Stimulated activated naive CD4-positive, alpha-beta T cell (primary cell): Measurements from ENCODE around the gene ADAM19.

Experiments
- DNase-seq, 6 experiments: peaks; one replicate each; lab custom pipeline; 2025; lab: John Stamatoyannopoulos, UW

ADAM19 gene

DNA sequence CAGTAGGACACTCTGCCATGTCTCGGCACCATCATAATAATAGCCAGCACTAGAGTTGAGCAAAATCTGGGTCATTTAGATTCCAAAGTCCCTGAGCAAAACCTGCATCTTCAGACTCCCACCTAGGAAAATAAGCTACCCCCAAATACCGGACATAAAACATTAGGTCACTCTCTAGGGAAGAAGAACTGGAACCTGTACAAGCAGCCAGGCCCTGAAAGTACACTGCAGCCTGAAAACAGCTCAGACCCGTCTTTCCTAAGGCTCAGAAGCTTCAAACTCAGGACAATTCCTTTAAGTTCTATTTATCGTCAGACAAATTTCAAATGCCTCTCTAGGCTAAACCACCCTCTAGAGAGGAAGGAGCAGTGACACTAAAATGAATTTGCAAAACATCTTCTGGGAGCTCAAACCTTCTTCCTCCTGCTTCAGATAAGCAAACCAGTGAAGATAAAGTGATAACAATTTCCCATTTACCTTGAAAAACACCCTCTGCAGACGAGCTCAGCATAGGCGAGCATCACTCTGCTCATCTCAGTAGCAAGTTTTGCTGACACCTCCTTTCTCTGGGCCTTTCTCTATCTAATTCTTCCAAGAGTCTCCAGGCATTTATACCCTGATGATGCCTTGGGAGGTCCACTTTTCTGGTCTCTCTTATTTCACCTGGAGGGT lies 34.0 kb downstream of the ADAM19 start:
- DNase-seq: no peak

DNA sequence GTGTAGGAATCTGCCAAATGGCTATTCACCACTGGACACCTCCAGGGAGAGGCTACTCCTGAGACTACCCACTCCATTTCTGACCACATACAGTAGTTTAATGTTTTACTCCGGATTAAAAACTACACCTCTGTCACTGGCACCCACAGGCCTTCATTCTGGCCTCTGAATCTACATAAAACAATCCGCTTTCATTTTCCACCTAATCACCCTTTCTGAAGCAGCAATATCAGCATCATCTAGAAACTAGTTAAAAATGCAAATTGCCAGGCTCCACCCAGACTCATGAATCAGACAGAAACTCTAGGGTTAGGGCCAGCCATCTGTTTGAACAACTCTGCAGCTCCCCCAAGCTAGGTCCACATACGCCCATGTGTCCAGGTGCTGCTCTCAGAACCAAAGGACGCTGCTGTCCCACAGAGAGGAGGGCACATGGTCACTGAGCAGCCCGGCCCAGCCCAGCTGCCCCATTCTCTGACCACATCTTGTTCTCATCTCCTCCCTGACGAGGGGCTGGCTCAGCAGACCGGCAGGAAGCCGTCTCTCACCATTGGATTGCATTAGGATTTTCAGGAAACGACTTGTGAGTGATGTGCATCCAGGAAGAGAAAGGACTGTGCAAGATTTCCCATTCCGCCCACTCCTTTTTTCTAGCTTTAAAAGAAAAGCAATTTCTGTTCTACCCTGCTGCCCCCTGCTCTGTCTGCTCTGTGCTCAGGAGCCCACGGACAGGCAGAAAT lies 34.7 kb downstream of the ADAM19 start:
- DNase-seq: no peak

DNA sequence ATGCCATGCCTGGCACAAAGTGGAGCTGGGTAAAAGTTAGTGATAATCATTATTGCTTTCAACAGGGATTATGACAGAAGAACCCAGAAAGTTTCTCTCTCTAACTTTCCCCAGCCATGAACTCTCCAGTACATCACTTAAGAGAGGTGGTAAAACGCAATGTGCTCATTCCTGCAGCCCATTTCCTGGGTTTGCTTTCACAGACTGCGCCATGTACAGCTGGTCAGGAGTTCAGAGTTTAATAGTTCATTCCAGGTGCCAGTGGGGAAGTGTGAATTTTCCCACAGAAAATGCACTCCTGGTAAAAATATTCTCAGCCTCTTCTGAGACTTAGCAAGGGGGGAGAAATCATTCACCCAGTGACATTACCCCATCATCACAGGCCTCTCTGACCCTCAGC lies 35.5 kb downstream of the ADAM19 start:
- no peak for DNase-seq

DNA sequence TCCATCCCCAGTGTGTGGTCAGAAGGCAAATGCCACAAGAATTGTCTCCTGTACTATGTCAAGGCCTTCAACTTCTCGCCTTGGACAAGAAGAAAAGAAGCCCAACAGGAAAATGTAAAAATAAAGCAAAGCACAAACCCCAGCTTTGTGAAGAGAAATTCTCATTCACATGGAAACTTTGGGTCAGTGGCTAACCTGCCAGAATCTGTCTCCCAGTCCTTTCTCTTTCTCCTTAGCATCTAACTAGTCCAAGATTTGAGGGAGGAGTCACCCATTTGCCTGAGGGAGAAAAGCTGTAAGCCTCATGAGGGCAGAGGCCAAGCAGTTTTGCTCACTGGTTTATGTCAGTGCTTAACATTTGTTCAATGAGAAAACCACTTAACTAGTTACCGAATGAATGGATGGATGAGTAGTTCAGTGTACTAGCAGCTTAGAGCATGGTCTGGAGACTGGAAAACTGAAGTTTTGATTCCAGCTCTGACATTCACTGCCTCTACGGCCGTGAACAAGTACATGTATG lies 36.0 kb downstream of the ADAM19 start:
- no peak for DNase-seq

DNA sequence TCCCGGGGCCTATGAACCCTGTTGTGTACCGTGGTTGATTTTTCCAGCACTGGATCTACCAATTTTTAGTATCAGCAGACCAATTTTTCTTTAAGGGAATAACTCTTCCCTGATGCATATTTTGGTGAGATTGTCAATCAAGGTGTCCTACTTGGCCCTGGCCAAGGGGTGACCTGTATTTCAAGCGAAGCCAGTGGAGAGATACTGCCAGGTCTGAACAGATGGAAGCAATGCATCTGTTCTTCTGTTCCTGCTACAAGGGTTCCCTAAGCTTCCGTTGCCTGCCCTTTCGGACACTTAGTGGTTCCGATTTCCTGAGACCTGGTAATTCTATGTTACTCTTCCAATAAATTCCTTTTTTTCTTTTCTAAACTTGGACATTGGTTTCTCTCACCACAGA lies 37.3 kb downstream of the ADAM19 start:
- no peak for DNase-seq

DNA sequence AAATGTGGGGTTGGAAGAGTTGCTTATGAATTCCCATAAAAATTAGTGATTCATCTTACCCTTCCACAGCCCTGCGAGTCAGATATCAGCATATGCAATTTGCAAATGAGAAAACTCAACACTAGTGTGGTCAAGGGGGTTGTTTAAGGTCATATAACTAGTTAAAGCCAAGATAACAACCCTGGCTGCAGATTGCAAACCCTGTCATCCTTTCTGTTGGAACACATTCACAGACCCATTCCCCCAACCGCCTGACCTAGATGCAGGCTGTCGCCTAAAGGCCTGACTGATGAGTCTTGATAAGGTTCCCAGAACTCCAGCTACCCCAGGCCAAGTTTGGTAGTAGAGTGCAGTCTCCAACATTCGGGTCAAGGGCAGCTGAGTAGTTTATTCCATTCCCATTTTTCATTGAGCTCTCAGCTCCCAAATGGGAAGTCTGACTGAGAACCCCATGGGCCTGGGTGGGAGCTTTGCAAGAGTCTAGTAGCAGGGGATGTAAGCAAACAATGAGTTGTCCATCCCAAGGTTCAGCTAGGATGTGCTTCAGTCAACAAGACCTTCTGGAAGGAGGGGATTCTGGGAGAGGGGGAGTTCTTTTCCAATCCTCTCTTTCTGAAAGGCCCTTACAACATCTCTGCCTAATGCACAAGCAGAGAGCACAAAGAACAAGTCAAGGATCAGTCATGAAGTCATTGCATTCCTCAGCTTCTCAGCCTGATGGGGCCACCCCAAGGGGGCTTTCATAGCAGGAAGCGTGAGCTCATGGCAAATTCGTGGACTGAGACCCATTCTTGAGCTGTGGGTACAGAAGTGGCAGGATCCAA lies 40.3 kb downstream of the ADAM19 start:
- DNase-seq: no peak

DNA sequence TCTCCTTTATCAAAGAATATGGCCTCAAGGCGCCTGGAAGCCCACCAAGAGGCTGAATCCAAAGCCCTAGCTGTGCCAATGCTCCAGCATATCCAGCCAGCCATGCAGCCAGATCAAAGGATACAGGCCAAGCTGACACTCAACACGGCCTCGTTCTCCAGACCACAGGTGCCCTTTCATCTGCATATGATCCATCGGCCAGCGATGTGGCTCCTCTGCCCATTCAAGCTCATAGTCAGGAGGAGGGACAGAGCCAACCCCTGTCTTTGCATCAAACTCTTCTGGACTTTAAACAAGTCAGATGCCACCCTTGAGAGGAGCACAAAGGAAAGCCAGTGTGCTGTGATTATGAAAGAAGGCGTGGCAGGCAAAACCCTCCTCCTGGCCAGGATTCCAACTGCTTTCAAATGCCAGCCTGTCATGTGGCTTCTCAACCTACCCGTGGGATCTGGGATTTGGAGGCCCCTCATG lies 42.5 kb downstream of the ADAM19 start:
- DNase-seq: no peak

DNA sequence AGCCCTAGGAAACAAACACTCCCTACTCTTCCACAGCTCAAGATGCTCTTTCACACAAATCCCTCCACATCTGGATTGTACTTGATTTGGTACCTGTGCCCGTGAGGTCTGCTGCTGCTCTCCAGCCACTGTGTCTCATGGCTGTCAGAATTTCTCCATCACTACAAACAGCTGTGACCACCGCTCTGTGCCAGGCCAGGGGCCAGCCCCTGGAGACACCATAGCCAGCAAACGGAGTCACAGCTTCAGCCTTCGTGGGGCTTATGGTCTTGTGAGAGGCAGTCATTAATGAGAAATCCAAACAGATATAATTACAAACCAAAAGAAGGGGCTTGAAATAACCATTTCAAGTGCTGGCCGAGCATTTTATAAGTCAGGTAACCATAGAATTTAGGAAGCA lies 43.6 kb downstream of the ADAM19 start:
- DNase-seq: no peak

DNA sequence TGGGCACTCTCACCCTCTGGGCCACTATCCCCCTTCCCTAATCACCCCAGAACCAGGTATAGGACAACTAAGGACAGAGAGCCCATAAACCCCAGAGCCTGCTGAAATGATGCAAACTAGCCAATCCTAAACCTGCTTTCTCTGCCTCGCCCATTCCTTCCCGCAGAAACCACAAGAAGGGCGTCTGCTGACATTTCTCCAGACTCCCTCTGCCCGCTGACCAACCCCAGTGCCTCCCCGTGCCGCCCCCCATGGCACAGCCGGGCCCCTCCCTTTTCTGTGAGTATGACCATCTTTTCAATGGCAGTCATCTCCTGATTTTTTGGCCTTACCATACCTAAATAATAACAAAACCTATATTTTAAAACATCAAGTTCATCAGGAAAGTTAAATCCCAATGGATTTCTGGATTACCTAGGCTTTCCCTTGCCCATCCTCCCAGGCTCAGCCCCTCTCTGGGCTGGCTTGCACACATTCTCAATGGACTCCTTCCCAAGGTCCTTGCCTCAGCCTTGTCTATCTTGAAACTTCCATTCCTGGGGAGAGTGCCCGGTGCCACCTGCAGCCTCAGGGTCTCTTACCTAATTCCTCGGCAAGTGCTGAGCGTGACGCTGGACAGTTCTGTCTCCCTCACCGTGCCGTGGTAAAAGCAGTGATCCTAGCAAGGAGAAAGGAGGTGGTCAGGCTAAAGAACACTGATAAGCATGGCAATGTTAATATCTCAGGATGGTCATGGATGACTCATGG lies 45.2 kb downstream of the ADAM19 start:
- DNase-seq: no peak

DNA sequence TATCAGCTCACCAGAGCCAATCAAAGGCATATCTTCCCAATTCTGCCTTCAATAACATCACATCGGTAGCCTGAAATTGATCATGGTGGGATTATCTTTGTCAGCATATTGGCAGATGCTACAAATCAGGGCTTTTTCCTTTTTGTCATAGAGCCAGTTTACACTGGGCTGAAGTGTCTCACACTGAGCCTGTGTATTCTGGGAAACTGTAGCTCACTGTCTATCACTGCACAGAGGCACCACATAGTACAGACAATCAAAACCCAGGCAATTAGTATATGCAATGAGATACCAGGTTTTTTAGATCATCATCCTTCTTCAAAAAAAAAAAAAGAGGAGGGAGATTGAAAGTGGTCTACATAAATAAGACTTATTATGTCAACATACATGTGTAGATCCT lies 46.6 kb downstream of the ADAM19 start:
- DNase-seq: no peak

DNA sequence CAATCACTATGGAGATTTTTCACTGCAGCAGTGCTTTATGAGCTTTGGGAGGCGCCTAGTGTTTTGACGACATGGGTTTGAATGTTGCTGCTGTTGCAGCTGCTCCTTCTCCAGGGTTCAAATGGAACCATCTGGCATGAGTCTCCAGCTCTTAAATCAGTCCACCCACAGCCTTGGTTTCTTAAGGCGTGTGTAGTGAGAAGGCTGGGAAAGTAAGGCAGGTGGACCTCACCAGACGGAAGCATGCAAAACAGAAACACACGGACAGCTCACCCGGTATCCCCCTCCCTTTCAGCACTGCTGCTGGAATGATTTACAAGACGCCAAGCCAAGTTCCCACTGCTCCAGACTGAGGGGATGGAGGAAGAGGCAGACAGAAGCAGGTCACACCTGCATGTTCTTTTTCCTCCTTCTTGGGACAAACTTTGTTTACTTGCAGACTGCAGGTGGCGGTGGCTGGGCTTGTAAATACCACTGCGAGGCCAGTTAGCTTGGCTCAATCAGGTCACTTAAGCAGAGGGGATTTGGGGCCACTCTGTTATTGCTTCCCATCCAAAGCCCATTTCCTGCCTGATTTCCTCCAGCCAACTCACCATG lies 47.4 kb downstream of the ADAM19 start:
- no peak for DNase-seq

DNA sequence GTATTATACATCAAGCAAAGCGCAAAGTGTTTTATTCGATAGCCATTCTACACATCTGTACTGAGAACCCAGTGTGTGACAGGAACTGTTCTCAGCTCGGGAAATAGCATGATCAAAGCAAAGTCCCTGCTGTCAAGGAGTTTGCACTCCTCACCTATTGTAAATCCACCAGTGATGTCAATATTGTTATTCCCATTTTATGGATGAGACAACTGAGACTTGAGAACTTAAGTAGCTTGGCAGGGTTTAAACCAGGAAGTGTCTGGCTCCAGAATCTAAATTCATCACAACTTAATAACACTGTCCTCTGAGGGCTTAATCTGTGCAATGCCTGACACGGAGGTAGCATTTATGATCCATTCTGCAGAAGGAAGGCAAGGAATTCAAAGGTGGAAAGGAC lies 50.7 kb downstream of the ADAM19 start:
- no peak for DNase-seq

DNA sequence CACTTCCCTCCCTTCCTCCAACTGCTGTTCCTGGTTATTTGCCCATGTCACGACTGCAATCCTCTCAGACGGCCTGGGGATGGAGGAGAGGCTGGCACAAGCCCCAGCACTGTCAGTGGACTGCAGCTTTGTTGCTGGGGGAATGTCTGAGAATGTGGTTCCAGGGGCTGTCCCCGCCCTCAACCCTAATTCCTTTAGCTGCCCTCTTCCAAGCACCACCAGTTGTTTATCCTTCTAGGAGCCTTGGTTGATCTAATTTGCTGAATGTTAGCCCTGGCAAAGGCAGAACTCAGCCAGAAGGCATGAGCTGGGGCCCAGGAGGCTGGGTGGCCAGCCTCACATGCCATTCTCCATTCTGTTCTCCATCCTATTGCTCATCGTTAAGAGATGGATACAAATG lies 51.6 kb downstream of the ADAM19 start:
- no peak for DNase-seq

DNA sequence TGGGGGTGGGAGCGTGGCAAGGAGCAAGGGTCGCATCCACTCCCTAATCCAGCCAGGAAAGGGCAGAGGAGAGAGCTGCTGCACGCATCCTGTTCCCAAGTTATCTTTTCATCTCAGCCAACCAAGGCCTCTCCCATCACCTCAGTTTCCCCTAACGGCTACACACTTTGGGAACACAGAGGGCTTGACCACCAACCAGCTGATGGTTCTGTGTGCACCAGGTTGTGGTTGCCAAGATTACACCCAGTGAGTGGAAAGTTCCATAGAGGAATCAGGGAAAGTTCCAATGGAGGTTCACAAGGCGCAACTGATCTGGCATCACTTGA lies 53.9 kb downstream of the ADAM19 start:
- DNase-seq: no peak

DNA sequence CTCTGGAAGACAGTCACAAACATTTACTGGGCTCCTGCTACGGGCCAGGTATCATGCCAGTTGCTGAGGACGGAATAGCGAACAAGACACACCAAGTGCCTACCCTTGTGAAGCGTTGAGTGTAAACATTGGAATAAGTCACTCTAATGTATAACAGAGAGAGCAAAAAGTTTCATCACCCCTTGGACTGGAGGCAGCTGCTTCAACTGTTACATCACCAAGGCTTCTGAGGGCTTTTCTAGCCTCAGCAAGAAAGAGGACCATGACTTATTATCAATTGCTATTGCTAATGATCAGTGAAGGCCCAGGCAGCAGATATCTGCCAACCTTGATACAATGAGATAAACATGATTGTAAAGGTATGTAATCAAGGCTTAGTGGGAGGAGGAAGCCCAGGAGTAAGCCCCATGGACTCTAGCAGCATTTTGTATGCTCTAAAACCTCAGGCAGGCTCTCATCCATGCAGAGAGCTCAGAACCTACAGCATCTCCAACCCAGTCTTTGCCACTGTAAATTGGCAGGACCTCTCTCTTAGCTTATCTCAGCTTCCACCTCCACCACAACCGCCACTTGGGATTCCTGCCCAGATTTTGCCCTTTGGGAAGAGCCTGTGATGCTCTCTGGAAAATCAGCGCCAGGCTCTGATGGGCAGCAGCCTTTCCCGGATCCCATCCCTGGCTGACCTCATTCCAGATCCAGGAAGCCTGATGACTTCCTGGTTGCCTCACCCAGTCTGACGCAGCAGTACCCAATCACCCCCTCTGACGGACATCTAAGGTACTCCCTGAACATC lies 54.5 kb downstream of the ADAM19 start:
- DNase-seq: no peak

DNA sequence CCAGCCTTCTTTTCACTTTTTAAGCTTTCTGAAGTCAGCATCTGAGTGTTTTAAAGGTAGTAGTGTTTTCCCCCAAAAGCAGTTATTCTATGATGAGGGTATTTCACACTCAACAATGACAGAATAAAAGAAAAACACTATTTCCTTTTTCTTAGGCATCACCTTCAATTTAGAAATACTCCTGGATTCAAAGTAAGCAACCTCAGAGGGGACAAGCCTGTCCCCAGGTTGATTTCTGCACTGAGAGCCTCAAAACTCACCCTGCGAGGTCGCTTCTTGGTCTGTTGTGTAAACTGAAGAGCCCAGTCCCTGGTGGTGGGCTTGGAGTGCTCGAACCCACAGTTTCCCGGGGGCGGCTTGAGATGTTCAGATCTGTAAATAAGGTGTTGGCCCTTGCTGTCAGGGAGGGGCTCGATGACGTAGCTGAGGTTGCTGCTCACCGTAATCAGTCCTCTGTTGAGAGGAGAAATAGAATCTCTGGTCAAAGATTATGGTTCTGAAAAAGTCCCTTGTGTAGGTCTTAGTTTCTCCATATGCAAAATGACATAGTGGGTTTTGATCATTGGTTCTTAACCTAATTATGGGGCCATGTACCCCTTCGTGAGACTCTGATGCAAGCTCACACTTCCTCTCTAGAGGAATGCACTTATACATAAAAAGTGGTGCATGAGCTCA lies 55.9 kb downstream of the ADAM19 start:
- DNase-seq: no peak

DNA sequence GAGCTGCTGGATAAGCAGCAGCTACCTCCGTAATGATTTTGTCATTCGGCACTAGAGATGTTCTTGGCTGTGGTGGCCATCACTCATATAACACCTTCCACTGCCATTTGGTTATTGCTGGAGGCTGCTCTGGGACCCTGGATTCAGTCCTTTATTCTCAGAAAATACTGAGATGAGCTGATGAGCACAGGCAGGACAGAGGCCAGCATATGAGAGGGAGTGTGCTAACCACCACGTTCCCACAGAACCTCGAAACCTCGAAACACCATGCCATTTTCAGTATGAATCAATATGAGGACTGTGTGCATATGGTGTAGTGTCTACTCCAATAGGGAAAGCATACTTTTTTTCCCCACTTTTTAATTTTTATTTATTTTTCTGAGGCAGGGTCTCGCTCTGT lies 56.6 kb downstream of the ADAM19 start:
- no peak for DNase-seq

DNA sequence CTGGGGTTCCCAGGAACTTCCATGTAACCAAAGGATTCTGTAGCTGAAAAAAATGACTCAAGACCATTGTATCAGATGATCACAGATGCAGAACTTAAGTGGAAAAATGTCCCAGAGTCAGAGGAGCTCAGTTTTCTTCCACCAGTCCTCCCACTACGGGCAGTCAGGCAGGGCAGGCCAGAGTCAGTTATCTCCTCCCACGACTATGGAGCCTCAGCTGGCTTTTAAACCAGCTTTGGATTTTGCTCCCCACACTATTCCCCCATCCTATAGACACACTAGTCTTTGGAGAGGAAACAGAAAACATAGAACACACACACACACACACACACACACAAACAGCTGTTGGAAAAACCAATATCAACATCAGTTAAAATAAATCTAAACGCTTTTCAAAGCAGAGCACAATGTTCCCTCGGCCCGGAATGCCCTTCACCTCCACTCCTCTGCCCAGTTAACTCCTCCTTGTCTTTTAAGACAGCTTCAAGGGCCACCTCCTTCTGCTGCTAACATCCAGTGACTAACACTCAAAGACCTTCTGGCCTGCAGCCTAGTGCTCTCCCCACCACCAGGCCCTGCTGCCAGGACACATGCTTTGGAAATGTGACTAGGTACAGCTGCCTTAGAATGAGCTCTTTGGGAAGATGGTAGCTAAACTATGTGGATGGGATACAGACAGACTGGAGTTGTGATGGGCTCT lies 58.8 kb downstream of the ADAM19 start:
- no peak for DNase-seq

DNA sequence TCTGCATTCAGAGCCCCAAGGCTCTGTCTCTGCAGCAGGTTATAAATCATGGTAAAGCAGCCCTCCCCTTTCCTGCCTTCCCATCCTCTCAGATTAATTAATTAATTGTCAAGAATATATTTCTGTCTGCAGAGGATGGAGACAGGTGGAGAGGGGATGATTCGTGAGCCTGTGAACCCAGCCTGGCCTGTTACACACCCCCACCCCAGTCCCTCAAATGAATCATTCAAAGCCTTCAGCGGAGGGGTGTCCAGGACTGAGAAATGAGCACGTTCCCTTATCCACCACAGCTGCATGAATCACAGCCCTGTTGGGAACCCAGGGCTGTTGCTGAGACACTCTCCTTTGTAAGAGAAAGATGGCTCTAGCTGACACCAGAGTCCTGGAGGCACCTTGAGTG lies 59.6 kb downstream of the ADAM19 start:
- DNase-seq: no peak

DNA sequence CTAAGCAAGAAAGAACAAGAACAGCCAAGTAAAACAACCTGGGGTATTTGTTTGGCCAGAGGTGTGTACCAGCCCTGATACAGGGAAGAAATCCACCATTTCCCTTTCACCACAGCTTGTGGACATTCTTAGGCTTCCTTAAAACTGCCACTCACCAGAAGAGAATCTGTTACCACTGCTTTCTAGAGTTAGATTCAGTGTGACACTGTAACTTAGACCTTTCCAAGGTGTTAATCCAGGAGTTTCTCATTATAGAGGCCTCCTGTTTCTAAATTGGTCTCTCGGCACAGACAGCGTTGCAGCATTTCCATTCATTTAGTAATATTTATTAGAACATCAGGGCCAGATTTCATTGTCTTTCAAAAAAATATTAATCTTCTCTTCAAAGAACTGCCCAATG lies 60.6 kb downstream of the ADAM19 start:
- no peak for DNase-seq
